Measurements from ENCODE around the gene SLBP.

The SLBP gene

GRCh38 chr4:1726146-1726934, 14.2 kb upstream of the SLBP start:
- ATAC-seq, result peak; percentile 29 to 34

DNA sequence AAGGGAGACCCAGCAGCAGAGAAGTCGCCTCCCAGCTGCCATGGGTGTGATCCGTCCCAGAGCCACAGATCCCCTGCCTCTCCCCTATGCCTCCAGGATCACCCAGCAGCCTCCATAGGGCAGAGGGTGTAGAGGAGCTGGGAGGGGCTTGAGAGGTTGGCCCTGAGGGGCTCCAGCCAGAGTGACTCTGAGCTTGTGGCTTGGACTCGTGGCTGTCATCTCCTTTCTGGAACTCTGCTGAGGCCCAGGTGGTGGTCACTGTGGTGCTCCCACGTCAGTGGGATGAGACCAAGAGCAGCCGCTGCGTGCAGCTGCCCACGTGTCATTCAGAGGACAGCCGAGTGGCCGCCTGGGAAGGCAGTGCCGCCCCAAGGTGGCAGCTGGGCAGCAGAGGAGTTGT, 13.4 kb upstream of the SLBP start:
- no peak for ATAC-seq

GRCh38 chr4:1723131-1723801, 11.1 kb upstream of the SLBP start:
- peak; percentile 44 to 51 for ATAC-seq

- peak in 1 of 2 donors; percentile 0 for ATAC-seq
Observed at GRCh38 chr4:1722551-1723118, 10.5 kb upstream of the SLBP start.

DNA sequence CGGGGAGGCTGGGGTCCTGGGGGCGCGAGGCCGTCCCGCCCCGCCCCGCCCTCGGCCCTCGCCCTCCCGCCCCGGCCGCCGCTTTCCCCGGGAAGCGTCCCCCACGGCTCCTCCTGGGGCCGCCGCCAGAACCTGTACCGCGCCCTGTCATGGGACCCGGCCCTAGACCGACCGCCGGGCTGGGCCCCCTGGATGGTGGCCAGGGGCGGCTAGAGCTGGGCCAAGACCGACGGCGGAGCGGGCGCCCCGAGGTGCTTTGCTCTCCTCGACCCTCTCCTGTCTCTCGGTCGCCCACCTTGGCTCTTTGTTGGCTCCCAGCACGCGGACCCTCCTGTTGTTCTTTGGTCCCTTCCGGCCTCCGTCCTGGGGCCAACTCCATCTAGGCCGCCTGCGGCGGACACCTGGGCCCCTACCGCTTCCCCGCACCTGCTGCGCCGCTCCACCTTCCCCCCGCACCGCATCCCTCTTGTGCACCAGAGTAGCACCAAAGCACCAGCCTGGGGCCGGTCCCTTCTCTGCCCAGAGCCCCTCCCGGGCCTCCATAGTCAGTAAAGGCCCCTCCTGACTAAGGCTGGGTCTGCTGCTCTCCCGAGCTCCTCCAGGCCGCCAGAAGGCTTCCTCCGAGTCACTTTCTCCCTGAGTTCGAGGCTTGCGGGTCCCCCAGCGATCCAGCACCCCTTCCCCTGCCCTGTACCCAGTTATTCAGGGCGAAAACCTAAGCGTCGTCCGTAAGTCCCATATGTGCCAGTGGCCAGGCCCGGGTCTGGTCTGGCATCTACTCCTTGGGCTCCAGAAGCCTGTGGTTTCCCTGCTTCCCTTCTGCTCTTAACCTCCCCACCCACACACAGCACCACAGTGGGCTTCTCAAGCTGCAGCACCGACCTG, 9.8 kb upstream of the SLBP start:
- ATAC-seq, result no peak

DNA sequence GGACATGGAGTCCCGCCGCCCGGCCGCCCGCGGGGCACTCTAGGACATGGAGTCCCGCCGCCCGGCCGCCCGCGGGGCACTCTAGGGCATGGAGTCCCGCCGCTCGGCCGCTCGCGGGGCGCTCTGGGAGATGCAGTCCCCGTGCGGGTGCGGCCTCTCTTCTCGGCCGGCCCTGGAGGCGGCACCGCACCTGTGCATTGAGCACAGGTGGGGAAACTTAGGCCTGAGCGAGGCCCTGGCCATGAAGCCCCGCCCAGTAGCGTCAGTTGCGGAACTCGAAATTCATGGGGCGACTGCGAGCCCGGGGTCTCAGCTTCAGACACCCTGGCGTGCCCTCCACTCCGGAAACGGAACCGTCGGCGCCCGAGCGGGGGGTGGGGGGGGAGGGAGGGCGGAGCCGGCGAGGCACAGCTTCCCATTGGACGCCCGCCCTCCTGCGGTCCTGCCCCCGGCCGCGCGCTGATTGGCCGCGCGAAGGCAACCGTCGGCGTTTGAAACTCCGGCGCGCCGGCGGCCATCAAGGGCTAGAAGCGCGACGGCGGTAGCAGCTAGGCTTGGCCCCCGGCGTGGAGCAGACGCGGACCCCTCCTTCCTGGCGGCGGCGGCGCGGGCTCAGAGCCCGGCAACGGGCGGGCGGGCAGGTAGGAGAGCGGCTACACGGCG, 9.0 kb upstream of the SLBP start, which contains the start of the genes TACC3 and TMEM129:
TSS of gene TACC3 (plus strand) at position 519 of the 663 bp plus-strand sequence. CDS start 1,901 bp downstream, outside the sequence.
TSS of gene TMEM129 (minus strand) at position 321 of the 663 bp plus-strand sequence. CDS start 486 bp downstream, outside the sequence.
- ATAC-seq, result peak; percentile 88 to 90

DNA sequence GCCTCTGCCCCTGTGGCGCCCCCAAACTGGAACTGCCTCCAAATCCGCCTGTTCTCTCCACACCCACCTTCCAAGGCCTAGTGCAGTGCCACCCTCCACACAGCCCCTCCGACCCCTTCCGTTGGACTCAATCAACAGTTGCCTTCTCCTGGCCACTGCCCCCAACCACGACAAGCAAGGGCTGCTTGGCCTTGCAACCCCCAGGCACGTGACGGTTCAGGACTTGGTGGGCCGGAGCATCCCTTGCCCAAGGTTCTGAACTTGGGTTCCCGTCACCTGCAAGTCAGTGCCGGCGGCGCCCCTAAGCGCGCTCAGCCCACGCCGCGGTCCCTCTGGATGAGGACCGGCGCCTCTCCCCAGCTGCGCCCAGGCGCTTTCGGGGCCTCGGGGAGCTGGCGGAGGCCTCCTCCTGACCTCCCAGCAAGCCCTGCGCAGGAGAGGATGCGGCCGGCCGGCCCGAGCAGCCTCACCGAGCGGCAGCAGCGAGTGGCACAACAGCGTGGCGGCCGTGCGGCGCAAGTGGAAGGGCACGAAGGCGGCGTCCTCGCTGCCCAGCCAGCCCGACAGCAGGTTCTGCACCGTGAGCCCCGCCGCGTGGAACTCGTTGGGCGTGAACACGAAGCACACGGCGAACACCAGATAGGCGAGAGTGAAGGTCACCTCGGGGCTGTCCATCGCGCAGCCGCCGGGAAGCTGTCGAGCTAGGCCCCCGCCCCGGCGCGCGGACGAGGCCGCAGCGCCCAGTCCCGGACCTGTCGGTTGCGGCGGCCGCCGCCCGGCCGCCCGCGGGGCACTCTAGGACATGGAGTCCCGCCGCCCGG, 8.3 kb upstream of the SLBP start:
- peak in 1 of 2 donors; percentile 4 for ATAC-seq

- no peak for ATAC-seq
Observed at GRCh38 chr4:1718095-1718850, 6.2 kb upstream of the SLBP start.

- ATAC-seq, result no peak
Observed at GRCh38 chr4:1717129-1718094, 5.3 kb upstream of the SLBP start.

- ATAC-seq, result no peak
Observed at GRCh38 chr4:1716065-1716945, 4.2 kb upstream of the SLBP start.

- ATAC-seq, result no peak
Observed at GRCh38 chr4:1715002-1715758, 3.1 kb upstream of the SLBP start.

DNA sequence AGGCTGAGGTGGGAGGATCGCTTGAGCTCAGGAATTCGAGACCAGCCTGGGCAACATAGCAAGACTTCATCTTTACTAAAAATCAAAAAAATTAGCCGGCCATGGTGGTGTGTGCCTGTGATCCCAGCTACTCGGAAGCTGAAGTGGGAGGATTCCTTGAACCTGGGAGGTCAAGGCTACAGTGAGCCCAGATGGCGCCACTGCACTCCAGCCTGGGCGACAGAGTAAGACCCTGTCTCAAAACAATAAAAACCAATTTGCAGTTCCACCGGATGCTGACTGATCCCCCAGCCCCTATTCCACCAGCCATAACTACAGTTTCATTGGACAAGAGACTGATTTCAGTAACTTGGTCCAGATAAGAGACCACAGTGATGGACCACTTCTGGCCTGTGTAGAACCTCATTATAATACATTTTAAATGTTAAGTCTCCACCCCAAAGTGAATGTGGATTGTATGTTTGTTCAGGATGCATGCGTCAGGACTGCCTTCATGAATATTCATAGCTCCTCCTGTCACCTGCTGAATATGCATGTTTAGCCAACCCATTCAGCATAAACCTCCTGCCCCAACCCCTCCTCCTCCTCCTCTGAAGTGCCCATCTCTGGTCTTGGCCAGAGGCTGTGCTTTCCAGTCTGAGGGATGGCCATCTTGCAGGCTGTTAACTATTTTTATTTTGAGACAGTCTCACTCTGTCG, 2.3 kb upstream of the SLBP start:
- ATAC-seq, result no peak

- peak; percentile 1 to 2 for ATAC-seq
Observed at GRCh38 chr4:1713003-1713851, 1.1 kb upstream of the SLBP start.

GRCh38 chr4:1711571-1712215, 426 bp downstream of the SLBP start:
- peak; percentile 21 to 26 for ATAC-seq

- no peak for ATAC-seq
Observed at GRCh38 chr4:1711055-1711570, 1.0 kb downstream of the SLBP start.
